HG02938 (cell line): ENCODE results near the gene CRIP3.

Experiments
- ATAC-seq: cut with Tn5 transposase; IDR thresholded peaks from one replicate; pipeline ENCODE4 v1.9.1; 2021; ENCODE audit warnings: mild to moderate bottlenecking, moderate library complexity; ENCODE audit not compliant: unreplicated experiment

CRIP3 gene

DNA sequence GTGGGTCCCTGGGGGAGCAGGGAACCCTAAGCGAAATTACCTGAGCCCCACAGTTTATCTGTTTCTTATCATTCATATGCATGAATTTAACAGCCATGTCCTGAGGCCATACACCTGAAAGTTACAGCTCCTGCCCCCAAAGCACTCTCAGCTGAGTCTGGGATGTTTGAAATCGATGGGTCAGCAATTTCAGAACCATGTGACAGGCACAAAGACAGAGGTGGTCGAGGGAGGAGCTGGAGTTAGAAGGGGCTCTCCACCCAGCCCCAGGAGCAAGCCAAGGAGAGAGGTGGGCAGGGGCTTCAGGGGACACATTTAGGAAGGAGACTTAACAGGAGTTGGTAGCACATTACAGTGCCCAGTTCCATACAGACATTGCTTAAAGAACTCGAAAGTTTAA, 50.4 kb downstream of the CRIP3 start:
- ATAC-seq = no peak

- no peak for ATAC-seq
Observed at GRCh38 chr6:43257367-43258145, 51.1 kb downstream of the CRIP3 start.

DNA sequence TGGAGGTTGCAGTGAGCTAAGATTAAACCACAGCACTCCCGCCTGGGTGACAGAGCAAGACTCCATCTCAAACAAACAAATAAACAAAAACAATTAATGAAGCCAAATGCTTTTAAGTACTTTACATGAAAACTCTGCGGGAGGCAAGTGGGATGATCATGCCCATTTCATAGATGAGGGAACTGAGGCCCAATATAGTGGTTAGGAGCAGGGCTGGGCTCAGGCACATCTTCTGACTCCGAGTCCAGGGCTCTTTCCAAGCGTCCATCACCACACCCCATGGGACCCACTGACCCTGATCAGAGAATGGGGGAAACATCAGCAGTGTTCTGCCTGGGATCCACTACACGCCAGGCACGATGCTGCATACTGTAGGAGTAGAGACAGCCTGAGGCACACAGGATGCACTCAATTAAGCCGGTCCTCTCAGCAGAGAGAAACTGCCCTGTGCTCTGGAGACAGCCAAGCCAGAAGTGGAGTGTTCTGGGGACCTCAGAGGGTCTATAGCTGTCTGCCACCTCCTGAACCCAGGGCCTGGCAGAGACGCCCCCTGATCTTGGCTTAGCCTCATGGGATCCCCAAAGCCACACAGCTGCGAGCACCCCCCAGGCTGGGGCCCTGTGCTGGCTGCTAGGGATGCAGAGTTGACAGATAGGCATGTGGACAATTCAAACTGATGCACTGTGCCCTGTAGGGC, 51.8 kb downstream of the CRIP3 start:
- ATAC-seq = no peak
